HG03095 (cell line): Measurements from ENCODE around the gene MEIS2.

Source experiments
- ATAC-seq: cut with Tn5 transposase; IDR thresholded peaks from one replicate; pipeline ENCODE4 v1.9.1; 2021; ENCODE audit warnings: moderate library complexity; ENCODE audit not compliant: unreplicated experiment

Gene MEIS2

DNA sequence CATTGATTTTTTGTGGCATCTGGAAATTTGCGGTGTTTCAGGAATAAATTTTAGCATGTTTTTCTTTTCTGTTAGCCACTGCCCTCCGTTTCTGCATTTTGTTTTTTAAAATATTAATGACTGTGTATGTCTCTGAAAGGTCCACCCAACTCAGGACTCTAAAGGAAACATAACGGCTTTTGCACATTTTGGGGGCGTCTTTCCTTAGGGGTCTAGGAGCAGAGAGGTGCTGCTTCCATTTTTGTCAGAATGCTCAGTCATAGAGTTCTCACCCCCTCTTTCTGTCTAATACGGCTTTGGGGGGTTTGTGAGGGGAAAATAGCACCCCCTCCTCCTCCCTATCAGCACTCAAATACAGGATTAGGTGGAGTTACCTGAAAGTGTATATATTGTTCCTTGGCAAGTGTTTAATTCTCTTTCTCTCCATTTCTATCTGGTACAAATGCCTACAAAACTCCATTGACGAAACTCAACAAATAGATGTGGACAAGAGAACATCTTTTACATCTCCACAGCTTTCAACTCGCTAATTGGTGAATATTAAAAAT, 219.4 kb downstream of the MEIS2 start:
- no peak for ATAC-seq

DNA sequence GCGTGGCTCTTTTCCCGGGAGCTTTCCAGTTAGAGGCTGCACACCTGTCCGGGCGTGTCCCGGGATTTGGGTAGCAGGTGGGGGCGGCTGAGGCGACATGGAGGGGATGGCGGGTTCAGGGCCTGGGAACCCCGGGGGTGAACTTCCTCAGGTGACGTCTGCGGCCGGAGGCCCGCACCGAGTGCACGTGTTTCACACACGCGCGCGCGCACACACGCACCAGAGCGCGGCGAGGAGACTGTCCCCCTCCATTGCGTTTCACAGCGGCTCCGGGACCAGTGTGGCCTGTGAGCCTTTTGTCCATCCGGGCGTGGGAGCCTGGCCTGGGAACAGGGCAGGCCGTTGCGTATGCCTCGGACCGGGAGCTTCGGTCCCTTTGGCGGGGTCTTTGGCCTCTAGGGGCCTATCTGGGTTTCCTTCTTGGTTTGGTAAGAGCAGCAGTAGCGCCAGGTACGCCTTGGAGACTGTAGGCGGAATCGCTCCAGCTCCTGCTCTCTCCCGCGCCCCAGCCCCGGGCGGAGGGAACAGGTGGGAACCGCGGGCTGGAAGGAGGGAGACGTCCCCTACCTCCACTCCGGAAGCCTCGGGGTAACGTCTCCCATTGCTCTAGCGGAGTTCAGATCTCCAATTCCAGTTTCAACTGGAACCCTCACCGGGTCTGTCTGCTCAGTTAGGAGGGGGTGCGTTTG, 220.0 kb downstream of the MEIS2 start:
- no peak for ATAC-seq

- no peak for ATAC-seq
Measured at GRCh38 chr15:36879568-36880222, 220.7 kb downstream of the MEIS2 start.

DNA sequence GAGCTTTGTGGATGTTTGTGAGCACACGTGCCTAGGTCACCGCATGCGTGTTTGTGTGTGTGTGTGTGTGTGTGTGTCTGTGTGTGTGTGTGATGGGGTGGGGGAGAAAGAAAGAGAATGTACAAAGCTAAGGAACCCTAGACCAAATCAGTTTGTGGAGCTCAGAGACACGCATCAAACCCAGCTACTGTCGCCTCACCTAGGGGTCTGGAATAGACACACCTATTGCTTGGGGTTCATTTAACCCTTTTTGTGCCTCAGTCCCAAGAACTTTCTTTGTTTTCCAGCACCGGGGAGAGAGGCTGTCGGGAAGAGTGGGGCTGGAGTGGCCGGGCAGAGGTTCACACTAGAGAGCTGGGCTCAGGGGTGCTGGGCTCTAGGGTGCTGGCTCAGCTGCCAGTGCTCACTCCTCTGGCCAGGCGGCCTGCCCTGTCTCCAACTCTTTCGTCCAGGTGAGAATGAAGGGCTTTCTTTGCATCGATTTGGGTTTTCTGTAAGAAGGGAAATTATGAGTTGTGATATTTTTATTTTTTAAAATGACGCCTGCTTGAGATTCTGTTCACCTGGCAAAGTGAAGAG, 221.6 kb downstream of the MEIS2 start:
- no peak for ATAC-seq

DNA sequence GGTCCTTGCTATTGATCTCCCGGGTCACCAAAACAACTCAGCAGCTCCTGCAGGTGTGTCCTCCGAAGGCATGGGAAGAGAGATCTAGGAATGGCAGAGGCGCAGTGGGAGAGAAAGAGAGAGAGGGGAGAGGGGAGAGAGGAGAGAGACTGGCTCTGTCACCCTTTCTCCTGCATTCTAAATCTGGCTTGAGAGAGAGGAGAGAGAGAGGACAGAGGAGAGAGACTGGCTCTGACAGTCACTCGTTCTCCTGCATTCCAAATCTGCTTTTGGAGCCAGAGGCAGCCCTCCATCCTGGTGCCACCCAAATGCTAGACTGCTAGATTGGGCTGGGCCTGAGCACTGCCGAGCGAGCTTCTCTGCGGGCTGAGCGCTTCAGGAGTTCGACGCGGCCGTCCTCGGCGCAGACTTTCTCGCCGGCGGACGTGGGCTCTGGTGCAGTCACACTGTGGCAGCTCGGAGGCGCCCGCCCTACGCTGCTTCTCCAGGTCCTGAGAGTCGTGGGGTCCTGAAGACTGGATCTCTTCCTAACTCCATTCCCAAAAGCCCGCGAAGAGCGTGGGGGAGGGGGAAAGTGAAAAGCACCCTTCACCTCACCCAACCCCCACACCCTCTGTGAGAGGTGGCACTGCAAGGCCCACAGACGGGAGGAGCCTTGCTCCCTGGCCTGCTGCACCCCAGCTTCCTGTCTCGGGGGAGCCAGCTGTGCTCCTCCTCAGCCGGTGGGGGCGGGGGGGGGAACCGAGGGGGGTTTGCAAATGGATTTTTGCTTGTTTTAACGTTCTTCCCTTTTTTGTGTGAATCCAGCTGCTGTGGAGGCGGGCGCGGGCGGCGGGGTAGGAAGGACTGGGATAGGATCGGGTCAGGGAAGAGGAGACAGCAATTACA, 222.3 kb downstream of the MEIS2 start:
- ATAC-seq = no peak

DNA sequence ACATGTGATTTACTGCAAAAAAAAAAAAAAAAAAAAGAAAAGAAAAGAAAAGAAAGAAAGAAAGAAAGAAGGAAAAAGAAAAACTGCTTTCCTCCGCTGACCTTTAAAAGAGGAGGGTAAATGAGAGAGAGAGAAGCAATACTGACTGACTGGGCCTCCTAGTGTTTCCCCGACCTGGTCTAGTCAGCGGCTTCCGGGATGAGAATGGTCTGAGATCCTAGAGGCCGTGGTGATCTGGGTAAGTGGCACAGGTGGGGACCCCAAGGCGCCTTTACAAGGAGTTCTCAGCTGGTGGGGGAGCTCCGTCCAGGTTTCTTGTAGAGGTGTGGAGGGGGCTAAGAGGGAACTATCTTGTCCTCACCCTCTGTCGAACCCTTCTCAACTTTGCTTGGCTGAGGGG, 223.1 kb downstream of the MEIS2 start:
- ATAC-seq = no peak

DNA sequence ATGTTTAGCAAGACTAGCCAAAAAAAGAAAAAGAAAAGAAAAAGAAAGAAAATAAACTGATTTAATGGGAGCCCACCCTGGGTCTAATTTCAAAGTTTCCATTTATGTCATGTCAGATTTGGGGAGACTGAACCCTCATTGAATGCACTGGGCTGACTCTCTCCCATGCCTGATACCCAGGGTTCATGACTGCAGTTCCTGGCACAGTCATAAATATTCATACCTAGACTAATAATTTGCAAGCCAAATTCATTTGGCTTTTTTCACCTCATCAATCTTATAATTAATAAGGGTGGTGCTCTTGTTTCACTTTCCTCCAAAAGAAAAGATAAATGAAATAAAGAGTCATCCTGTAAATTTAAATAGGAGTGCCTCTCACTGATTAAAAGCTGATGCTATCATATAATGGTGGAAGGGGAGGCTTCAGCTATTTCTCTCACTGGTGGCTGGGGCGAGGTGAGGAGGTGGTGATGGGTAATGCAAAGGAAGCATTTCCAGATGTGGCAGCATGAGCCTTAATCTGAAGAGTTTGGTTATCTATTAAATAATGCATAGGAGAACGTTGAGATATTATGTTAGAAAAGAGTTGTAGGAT, 224.5 kb downstream of the MEIS2 start:
- no peak for ATAC-seq

- no peak for ATAC-seq
Measured at GRCh38 chr15:36874930-36875329, 225.4 kb downstream of the MEIS2 start.

- ATAC-seq = no peak
Measured at GRCh38 chr15:36867436-36867835, 232.9 kb downstream of the MEIS2 start.

GRCh38 chr15:36866896-36867295, 233.5 kb downstream of the MEIS2 start:
- ATAC-seq = no peak

- no peak for ATAC-seq
Measured at GRCh38 chr15:36863570-36863969, 236.8 kb downstream of the MEIS2 start.

DNA sequence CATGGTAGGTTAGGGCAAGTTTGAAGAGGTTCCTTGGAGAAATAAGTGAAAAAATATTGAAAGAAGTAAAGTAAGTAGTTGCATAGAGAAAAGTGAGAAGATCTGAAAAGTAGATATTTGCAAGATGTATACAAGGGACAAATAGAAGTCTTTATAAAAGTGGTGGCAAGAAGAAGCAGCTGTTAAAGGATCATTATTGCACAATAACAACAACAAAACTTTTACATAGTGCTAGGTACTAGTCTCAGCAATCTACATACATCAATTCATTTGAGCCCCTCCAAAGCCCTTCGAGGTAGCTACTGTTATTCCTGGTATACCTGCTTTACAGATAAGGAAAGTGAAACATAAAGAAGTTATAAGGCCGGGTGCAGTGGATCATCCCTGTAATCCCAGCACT, 239.6 kb downstream of the MEIS2 start:
- ATAC-seq = no peak

DNA sequence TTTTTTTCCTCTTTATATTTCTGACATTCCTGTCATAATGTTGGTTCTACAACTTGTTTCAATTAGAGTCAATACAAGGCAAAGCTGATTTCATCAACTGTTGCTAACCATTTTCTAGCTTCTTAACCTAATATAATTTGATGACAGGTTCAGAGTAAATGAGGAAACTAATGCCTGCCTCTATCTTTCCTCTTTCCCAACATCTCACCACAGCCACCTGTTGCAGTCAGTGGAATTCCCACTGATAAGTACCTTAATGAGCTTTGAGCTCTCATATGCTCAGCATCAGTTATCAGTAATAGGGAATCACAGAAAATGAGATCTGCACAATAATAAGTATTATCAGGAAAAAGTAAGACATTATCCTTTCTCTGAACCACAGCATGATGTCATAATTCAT, 241.9 kb downstream of the MEIS2 start:
- ATAC-seq = no peak

GRCh38 chr15:36856339-36856973, 243.9 kb downstream of the MEIS2 start:
- no peak for ATAC-seq

DNA sequence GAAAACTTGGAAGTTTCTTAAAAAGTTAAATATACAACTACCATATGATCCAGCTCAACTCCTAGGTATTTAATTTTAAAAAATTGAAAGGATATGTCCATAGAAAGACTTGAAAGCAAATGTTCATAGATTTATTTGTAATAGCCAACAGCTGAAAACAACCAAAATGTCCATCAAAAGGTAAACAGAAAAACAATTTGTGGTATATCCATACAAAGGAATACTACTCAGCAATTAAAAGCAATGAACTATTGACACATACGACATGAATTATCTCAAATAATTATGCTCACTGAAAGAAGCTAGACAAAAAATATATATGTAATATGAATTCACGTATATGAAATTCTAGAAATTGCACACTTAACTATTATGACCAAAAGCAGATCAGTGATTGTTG, 249.5 kb downstream of the MEIS2 start:
- no peak for ATAC-seq

DNA sequence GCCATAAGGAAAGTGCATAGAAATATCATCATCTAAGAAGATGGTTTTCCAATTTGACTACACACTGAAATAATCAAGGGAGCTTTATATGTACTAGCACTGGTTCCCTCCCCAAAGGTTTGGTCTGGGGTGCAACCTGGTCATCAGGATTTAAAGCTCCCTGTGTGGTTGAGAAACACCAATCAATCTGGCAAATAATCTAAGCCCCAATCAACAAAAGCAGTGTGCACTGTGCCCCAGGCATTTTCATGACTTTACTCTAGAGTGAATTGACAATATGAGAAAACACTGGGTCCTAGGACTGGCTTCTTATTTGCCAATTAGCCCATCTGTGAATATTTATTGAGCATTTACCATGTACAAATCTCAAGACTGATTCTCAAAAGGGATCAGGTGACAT, 255.1 kb downstream of the MEIS2 start:
- ATAC-seq = no peak

GRCh38 chr15:36844534-36844998, 255.8 kb downstream of the MEIS2 start:
- no peak for ATAC-seq

- ATAC-seq = no peak
Measured at GRCh38 chr15:36843822-36844221, 256.5 kb downstream of the MEIS2 start.

- no peak for ATAC-seq
Measured at GRCh38 chr15:36841193-36841592, 259.2 kb downstream of the MEIS2 start.
